SH-SY5Y (cell line): ENCODE results near the gene STAG3.

Source experiments
- GATA2 ChIP-seq: IDR thresholded peaks from 2 replicates; pipeline ENCODE4 v1.6.1; 2011; ENCODE audit warnings: mild to moderate bottlenecking, low read depth, low read length
- GATA3 ChIP-seq: IDR thresholded peaks from 2 replicates; pipeline ENCODE4 v1.6.1; 2011; ENCODE audit warnings: low read depth, mild to moderate bottlenecking, low read length, moderate library complexity

- TF ChIP-seq GATA2 (no peak), GATA3 (no peak)
Observed at GRCh38 chr7:100198266-100198665, 20.5 kb downstream of the STAG3 start.
